Endothelial cell of umbilical vein (primary cell): Measurements from ENCODE around the gene ADRM1. TPM values are rescaled to one million over a fixed set of nuclear protein-coding genes. Genes with fewer than 3 reads are reported as not detected.

ENCODE experiments used
- BruUV-seq: library from RNA; stranded (reverse); fragments of 400-500 nt; replicated peaks from 2 replicates; lab custom pipeline; 2021; lab: Mats Ljungman, UMichigan
- CTCF ChIA-PET: fragments of 300-600, 350-600 bp; sonication (Branson Sonifier 250); formaldehyde crosslinking; loops from one replicate; lab custom pipeline; 2021; ENCODE audit warnings: antibody characterized with exemption, inconsistent platforms; lab: Charles Lee
- POLR2A ChIA-PET: fragments of 300-600, 350-600 bp; sonication (Branson Sonifier 250); formaldehyde crosslinking; loops from one replicate; lab custom pipeline; 2021; ENCODE audit warnings: antibody characterized with exemption, inconsistent platforms; lab: Charles Lee
- DNase-seq: peaks from one replicate; pipeline ENCODE4 v3.0.0-alpha.2; 2011; ENCODE audit warnings: low read depth, low spot score
- FAIRE-seq: peaks from 2 replicates; lab custom pipeline; 2011; peaks lifted over from hg19 to GRCh38; lab: Jason Lieb, UNC
- H2AFZ ChIP-seq: 2 replicates; pipeline ENCODE4 v1.6.0; 2012; ENCODE audit warnings: low read depth, low read length, control low read depth, inconsistent platforms
- H3K27ac ChIP-seq: 2 replicates; pipeline ENCODE4 v1.5.1; 2011; ENCODE audit warnings: low read depth, mild to moderate bottlenecking, control low read depth, low read length, moderate library complexity; ENCODE audit not compliant: insufficient read depth
- H3K27me3 ChIP-seq, 2 experiments: 2 replicates each; pipeline versions ENCODE4 v1.6.0 to v1.6.1; 2011; ENCODE audit warnings: low read length in 2 of 2, mixed read lengths in 1 of 2; ENCODE audit not compliant: control insufficient read depth in 2 of 2, insufficient read depth in 2 of 2
- H3K36me3 ChIP-seq, 2 experiments: 2 replicates in 1 of 2; 3 replicates in 1 of 2; pipeline ENCODE4 v1.5.1; 2011; ENCODE audit warnings: low read length in 2 of 2, mild to moderate bottlenecking in 1 of 2, moderate library complexity in 1 of 2; ENCODE audit not compliant: control insufficient read depth in 2 of 2, insufficient read depth in 2 of 2; ENCODE audit errors: extremely low read depth in 1 of 2
- H3K4me1 ChIP-seq: 3 replicates; pipeline ENCODE4 v1.5.1; 2011; ENCODE audit warnings: mild to moderate bottlenecking, low read length; ENCODE audit not compliant: control insufficient read depth, insufficient read depth; ENCODE audit errors: extremely low read depth
- H3K4me2 ChIP-seq: 2 replicates; pipeline ENCODE4 v1.6.1; 2011; ENCODE audit warnings: low read length, control low read depth, mixed read lengths; ENCODE audit not compliant: insufficient read depth
- H3K4me3 ChIP-seq, 3 experiments: fragments of 200-600 bp in 1 of 3; sonication (generic), shearing (Covaris generic) in 1 of 3; replicated peaks in 1 of 3; 2 replicates each; pipeline ENCODE4 v1.5.1; 2011 to 2016; ENCODE audit warnings: control low read depth in 3 of 3, low read length in 3 of 3, mild to moderate bottlenecking in 2 of 3, inconsistent platforms in 1 of 3, low read depth in 1 of 3, moderate library complexity in 1 of 3; ENCODE audit not compliant: insufficient read depth in 1 of 3
- H3K79me2 ChIP-seq: 2 replicates; pipeline ENCODE4 v1.6.0; 2012; ENCODE audit warnings: low read length, inconsistent platforms; ENCODE audit not compliant: control insufficient read depth, insufficient read depth
- H3K9ac ChIP-seq: replicated peaks from 2 replicates; pipeline ENCODE3; 2011; ENCODE audit warnings: low read length, control low read depth; ENCODE audit not compliant: insufficient read depth; ENCODE audit errors: extremely low read depth
- H3K9me1 ChIP-seq: replicated peaks from 3 replicates; pipeline ENCODE4 v1.6.0; 2011; ENCODE audit warnings: mild to moderate bottlenecking, low read length; ENCODE audit not compliant: control insufficient read depth, insufficient read depth; ENCODE audit errors: extremely low read depth
- H3K9me3 ChIP-seq: replicated peaks from 2 replicates; pipeline ENCODE4 v1.5.1; 2012; ENCODE audit warnings: low read length, inconsistent platforms; ENCODE audit not compliant: control insufficient read depth, insufficient read depth
- H4K20me1 ChIP-seq: replicated peaks from 2 replicates; pipeline ENCODE3; 2011; ENCODE audit warnings: mild to moderate bottlenecking, low read length; ENCODE audit not compliant: control insufficient read depth, insufficient read depth; ENCODE audit errors: extremely low read depth
- EZH2 ChIP-seq: IDR thresholded peaks from 2 replicates; pipeline ENCODE4 v1.6.1; 2012; ENCODE audit warnings: borderline replicate concordance, low read depth, mild to moderate bottlenecking, moderate library complexity, low read length, inconsistent platforms; ENCODE audit not compliant: severe bottlenecking
- FOS ChIP-seq: IDR thresholded peaks from 2 replicates; pipeline ENCODE4 v1.6.1; 2011; ENCODE audit warnings: mild to moderate bottlenecking, low read length, moderate library complexity, borderline replicate concordance; ENCODE audit not compliant: insufficient read depth
- GATA2 ChIP-seq: IDR thresholded peaks from 2 replicates; pipeline ENCODE4 v1.7.0; 2011; ENCODE audit warnings: low read depth, mild to moderate bottlenecking, moderate library complexity, mixed read lengths, low read length; ENCODE audit not compliant: insufficient read length, insufficient read depth
- JUN ChIP-seq: IDR thresholded peaks from 2 replicates; pipeline ENCODE4 v1.6.1; 2011; ENCODE audit warnings: borderline replicate concordance, low read depth; ENCODE audit not compliant: insufficient read length, insufficient read depth
- MYC ChIP-seq: IDR thresholded peaks from one replicate; pipeline ENCODE4 v1.6.1; 2011; ENCODE audit warnings: mild to moderate bottlenecking, low read depth, low read length
- POLR2A ChIP-seq: IDR thresholded peaks from 2 replicates; pipeline ENCODE4 v1.6.1; 2012; ENCODE audit warnings: low read depth, mild to moderate bottlenecking, control low read depth, low read length
- POLR2AphosphoS5 ChIP-seq: IDR thresholded peaks from 2 replicates; pipeline ENCODE4 v1.6.1; 2012; ENCODE audit warnings: low read depth, mild to moderate bottlenecking, control low read depth, low read length, moderate library complexity; ENCODE audit not compliant: insufficient read depth
- dilution Hi-C: fragments of 300-500 bp; cut with MboI; formaldehyde crosslinking; loops from one replicate; pipeline ENCODE4 v1.15.0; 2019; ENCODE audit warnings: low sequenced_read_pairs; ENCODE audit not compliant: extremely low pct_ligation_motif_present
- intact Hi-C: fragments of 100-400 bp; cut with micrococcal nuclease; formaldehyde crosslinking; loops from one replicate; pipeline ENCODE4 v1.10.0; 2022
- polyA plus RNA-seq, 4 experiments: library from polyadenylated mRNA; depleted of rRNA in 3 of 4; stranded (reverse) in 3 of 4; unstranded in 1 of 4; fragments of >200 nt; gene quantifications; 2 replicates each; pipeline versions ENCODE4 v1.2.1 to v1.2.3, GENCODE V29; 2011 to 2012; ENCODE audit warnings: missing spikeins in 1 of 4
- total RNA-seq: library from RNA; stranded (reverse); gene quantifications from 2 replicates; pipeline ENCODE4 v1.2.3, GENCODE V29; 2021
- TF ChIP-seq, protein P1 (sequence below), 2 donors: IDR thresholded peaks; 1 replicate in 1 of 2; 2 replicates in 1 of 2; pipeline ENCODE4 v1.5.1; 2011; ENCODE audit warnings: low read length in 2 of 2, mild to moderate bottlenecking in 2 of 2, moderate library complexity in 2 of 2, control low read depth in 1 of 2, inconsistent platforms in 1 of 2, low read depth in 1 of 2; ENCODE audit not compliant: insufficient read depth in 1 of 2; ENCODE audit errors: extremely low read depth in 1 of 2
- TF ChIP-seq, protein P2 (sequence below): IDR thresholded peaks from 2 replicates; pipeline ENCODE4 v1.6.1; 2011; ENCODE audit not compliant: insufficient read depth, insufficient read length

Gene ADRM1
- total and polyA plus RNA-seq, 2 donors (not counting 3 experiments of a cell fraction or from before 2014, with no cell fraction given): 154 to 179 TPM

DNA sequence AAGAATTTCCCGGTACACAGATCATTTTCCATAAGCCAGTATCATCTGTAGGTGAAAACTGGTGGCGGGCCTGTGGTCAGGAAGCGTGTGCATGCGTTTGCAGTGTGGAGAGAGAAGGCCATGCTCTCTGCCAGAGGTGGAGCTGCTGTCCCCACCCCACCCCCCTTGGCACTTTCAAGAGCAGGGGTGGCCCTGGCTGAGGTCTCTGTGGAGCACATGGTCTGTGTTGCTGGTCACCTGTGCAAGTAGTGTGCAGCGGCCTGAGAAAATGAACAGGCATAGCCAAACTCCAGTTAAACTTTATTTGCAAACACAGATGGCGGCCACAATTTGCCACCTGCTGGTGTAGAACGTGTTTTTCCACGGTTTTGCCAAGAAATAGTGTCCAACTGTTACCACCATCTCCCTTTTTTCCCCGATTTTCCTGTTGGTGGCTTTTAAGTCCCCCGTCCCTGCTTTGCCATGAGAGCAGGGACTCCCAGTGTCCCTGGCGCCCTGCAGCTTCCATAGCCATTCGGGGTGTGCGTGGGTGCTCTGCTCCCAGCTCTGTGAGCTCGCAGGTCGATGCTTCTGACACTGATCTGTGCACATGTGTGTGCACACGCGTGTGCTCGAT, 2.5 kb downstream of the ADRM1 start:
- no TSS peak for BruUV-seq
- DNase-seq: no peak
- dilution Hi-C loops: no loop called here

More for the DNA sequence above, 2.5 kb downstream of the ADRM1 start:
- peaks cover 21% of the 10 kb centered on the region for H3K4me1 ChIP-seq
- CTCF ChIA-PET: interaction anchor here (0.6 to 8.1 kb wide), 4 partner anchors 59 to 82 kb away, joined by 3 to 113 read pairs (median 6); partner anchors contain the start of gene RPS21
- TF ChIP-seq FOS (no peak), JUN (no peak), MYC (no peak), POLR2A (no peak), POLR2AphosphoS5 (no peak), GATA2 (no peak), EZH2 (no peak)
- TF ChIP-seq, protein P1, sequence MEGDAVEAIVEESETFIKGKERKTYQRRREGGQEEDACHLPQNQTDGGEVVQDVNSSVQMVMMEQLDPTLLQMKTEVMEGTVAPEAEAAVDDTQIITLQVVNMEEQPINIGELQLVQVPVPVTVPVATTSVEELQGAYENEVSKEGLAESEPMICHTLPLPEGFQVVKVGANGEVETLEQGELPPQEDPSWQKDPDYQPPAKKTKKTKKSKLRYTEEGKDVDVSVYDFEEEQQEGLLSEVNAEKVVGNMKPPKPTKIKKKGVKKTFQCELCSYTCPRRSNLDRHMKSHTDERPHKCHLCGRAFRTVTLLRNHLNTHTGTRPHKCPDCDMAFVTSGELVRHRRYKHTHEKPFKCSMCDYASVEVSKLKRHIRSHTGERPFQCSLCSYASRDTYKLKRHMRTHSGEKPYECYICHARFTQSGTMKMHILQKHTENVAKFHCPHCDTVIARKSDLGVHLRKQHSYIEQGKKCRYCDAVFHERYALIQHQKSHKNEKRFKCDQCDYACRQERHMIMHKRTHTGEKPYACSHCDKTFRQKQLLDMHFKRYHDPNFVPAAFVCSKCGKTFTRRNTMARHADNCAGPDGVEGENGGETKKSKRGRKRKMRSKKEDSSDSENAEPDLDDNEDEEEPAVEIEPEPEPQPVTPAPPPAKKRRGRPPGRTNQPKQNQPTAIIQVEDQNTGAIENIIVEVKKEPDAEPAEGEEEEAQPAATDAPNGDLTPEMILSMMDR (IDR thresholded peaks at IDR 0.05; ENCODE audit: extremely low read depth in 1 of 2, insufficient read depth in 1 of 2, low read depth in 1 of 2, low read length in 2 of 2): no peak
- TF ChIP-seq, protein P2, sequence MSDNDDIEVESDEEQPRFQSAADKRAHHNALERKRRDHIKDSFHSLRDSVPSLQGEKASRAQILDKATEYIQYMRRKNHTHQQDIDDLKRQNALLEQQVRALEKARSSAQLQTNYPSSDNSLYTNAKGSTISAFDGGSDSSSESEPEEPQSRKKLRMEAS: no peak
- H3K36me3 ChIP-seq: peaks cover 19 to 41% of the 10 kb centered on the region in 2 experiments
- intact Hi-C loops: loop anchor here (10.0 kb wide), 1 partner anchor 490 kb away; the partner anchor contains the start of gene MRGBP
- no peaks in the 10 kb centered on the region for H3K27me3 ChIP-seq
- H3K9ac ChIP-seq: no peak overlapping the region
- no peak for FAIRE-seq
- peak overlapping the region; percentile 78 for H3K4me2 ChIP-seq
- no peaks in the 10 kb centered on the region for H3K9me3 ChIP-seq
- POLR2A ChIA-PET: interaction anchor here (1.0 kb wide), 1 partner anchor 54 kb away, joined by 3 read pairs; no protein-coding TSS in a partner anchor
- no peaks in the 10 kb centered on the region for H3K9me1 ChIP-seq
- H2AFZ ChIP-seq: no peak overlapping the region
- H3K4me3 ChIP-seq: peak overlapping the region in 2 of 3 experiments; percentile 50 to 95
- no peaks in the 10 kb centered on the region for H4K20me1 ChIP-seq
- no peak overlapping the region for H3K27ac ChIP-seq
- H3K79me2 ChIP-seq: peaks cover 41% of the 10 kb centered on the region
